Endothelial cell of umbilical vein (primary cell): ENCODE results near the gene ERBB4. TPM values are rescaled to one million over a fixed set of nuclear protein-coding genes. Genes with fewer than 3 reads are reported as not detected.

ENCODE experiments used
- BruUV-seq: library from RNA; stranded (reverse); fragments of 400-500 nt; replicated peaks from 2 replicates; lab custom pipeline; 2021; lab: Mats Ljungman, UMichigan
- CTCF ChIA-PET: fragments of 300-600, 350-600 bp; sonication (Branson Sonifier 250); formaldehyde crosslinking; loops from one replicate; lab custom pipeline; 2021; ENCODE audit warnings: antibody characterized with exemption, inconsistent platforms; lab: Charles Lee
- POLR2A ChIA-PET: fragments of 300-600, 350-600 bp; sonication (Branson Sonifier 250); formaldehyde crosslinking; loops from one replicate; lab custom pipeline; 2021; ENCODE audit warnings: antibody characterized with exemption, inconsistent platforms; lab: Charles Lee
- DNase-seq: peaks from one replicate; pipeline ENCODE4 v3.0.0-alpha.2; 2011; ENCODE audit warnings: low read depth, low spot score
- FAIRE-seq: peaks from 2 replicates; lab custom pipeline; 2011; peaks lifted over from hg19 to GRCh38; lab: Jason Lieb, UNC
- H2AFZ ChIP-seq: 2 replicates; pipeline ENCODE4 v1.6.0; 2012; ENCODE audit warnings: low read depth, low read length, control low read depth, inconsistent platforms
- H3K27ac ChIP-seq: 2 replicates; pipeline ENCODE4 v1.5.1; 2011; ENCODE audit warnings: low read depth, mild to moderate bottlenecking, control low read depth, low read length, moderate library complexity; ENCODE audit not compliant: insufficient read depth
- H3K27me3 ChIP-seq, 2 experiments: 2 replicates each; pipeline versions ENCODE4 v1.6.0 to v1.6.1; 2011; ENCODE audit warnings: low read length in 2 of 2, mixed read lengths in 1 of 2; ENCODE audit not compliant: control insufficient read depth in 2 of 2, insufficient read depth in 2 of 2
- H3K36me3 ChIP-seq, 2 experiments: 2 replicates in 1 of 2; 3 replicates in 1 of 2; pipeline ENCODE4 v1.5.1; 2011; ENCODE audit warnings: low read length in 2 of 2, mild to moderate bottlenecking in 1 of 2, moderate library complexity in 1 of 2; ENCODE audit not compliant: control insufficient read depth in 2 of 2, insufficient read depth in 2 of 2; ENCODE audit errors: extremely low read depth in 1 of 2
- H3K4me1 ChIP-seq: 3 replicates; pipeline ENCODE4 v1.5.1; 2011; ENCODE audit warnings: mild to moderate bottlenecking, low read length; ENCODE audit not compliant: control insufficient read depth, insufficient read depth; ENCODE audit errors: extremely low read depth
- H3K4me2 ChIP-seq: 2 replicates; pipeline ENCODE4 v1.6.1; 2011; ENCODE audit warnings: low read length, control low read depth, mixed read lengths; ENCODE audit not compliant: insufficient read depth
- H3K4me3 ChIP-seq, 3 experiments: fragments of 200-600 bp in 1 of 3; sonication (generic), shearing (Covaris generic) in 1 of 3; replicated peaks in 1 of 3; 2 replicates each; pipeline ENCODE4 v1.5.1; 2011 to 2016; ENCODE audit warnings: control low read depth in 3 of 3, low read length in 3 of 3, mild to moderate bottlenecking in 2 of 3, inconsistent platforms in 1 of 3, low read depth in 1 of 3, moderate library complexity in 1 of 3; ENCODE audit not compliant: insufficient read depth in 1 of 3
- H3K79me2 ChIP-seq: 2 replicates; pipeline ENCODE4 v1.6.0; 2012; ENCODE audit warnings: low read length, inconsistent platforms; ENCODE audit not compliant: control insufficient read depth, insufficient read depth
- H3K9ac ChIP-seq: replicated peaks from 2 replicates; pipeline ENCODE3; 2011; ENCODE audit warnings: low read length, control low read depth; ENCODE audit not compliant: insufficient read depth; ENCODE audit errors: extremely low read depth
- H3K9me1 ChIP-seq: replicated peaks from 3 replicates; pipeline ENCODE4 v1.6.0; 2011; ENCODE audit warnings: mild to moderate bottlenecking, low read length; ENCODE audit not compliant: control insufficient read depth, insufficient read depth; ENCODE audit errors: extremely low read depth
- H3K9me3 ChIP-seq: replicated peaks from 2 replicates; pipeline ENCODE4 v1.5.1; 2012; ENCODE audit warnings: low read length, inconsistent platforms; ENCODE audit not compliant: control insufficient read depth, insufficient read depth
- H4K20me1 ChIP-seq: replicated peaks from 2 replicates; pipeline ENCODE3; 2011; ENCODE audit warnings: mild to moderate bottlenecking, low read length; ENCODE audit not compliant: control insufficient read depth, insufficient read depth; ENCODE audit errors: extremely low read depth
- CTCF ChIP-seq, 2 donors: IDR thresholded peaks; 1 replicate in 1 of 2; 2 replicates in 1 of 2; pipeline ENCODE4 v1.5.1; 2011; ENCODE audit warnings: low read length in 2 of 2, mild to moderate bottlenecking in 2 of 2, moderate library complexity in 2 of 2, control low read depth in 1 of 2, inconsistent platforms in 1 of 2, low read depth in 1 of 2; ENCODE audit not compliant: insufficient read depth in 1 of 2; ENCODE audit errors: extremely low read depth in 1 of 2
- EZH2 ChIP-seq: IDR thresholded peaks from 2 replicates; pipeline ENCODE4 v1.6.1; 2012; ENCODE audit warnings: borderline replicate concordance, low read depth, mild to moderate bottlenecking, moderate library complexity, low read length, inconsistent platforms; ENCODE audit not compliant: severe bottlenecking
- FOS ChIP-seq: IDR thresholded peaks from 2 replicates; pipeline ENCODE4 v1.6.1; 2011; ENCODE audit warnings: mild to moderate bottlenecking, low read length, moderate library complexity, borderline replicate concordance; ENCODE audit not compliant: insufficient read depth
- GATA2 ChIP-seq: IDR thresholded peaks from 2 replicates; pipeline ENCODE4 v1.7.0; 2011; ENCODE audit warnings: low read depth, mild to moderate bottlenecking, moderate library complexity, mixed read lengths, low read length; ENCODE audit not compliant: insufficient read length, insufficient read depth
- JUN ChIP-seq: IDR thresholded peaks from 2 replicates; pipeline ENCODE4 v1.6.1; 2011; ENCODE audit warnings: borderline replicate concordance, low read depth; ENCODE audit not compliant: insufficient read length, insufficient read depth
- MAX ChIP-seq: IDR thresholded peaks from 2 replicates; pipeline ENCODE4 v1.6.1; 2011; ENCODE audit not compliant: insufficient read depth, insufficient read length
- MYC ChIP-seq: IDR thresholded peaks from one replicate; pipeline ENCODE4 v1.6.1; 2011; ENCODE audit warnings: mild to moderate bottlenecking, low read depth, low read length
- POLR2A ChIP-seq: IDR thresholded peaks from 2 replicates; pipeline ENCODE4 v1.6.1; 2012; ENCODE audit warnings: low read depth, mild to moderate bottlenecking, control low read depth, low read length
- POLR2AphosphoS5 ChIP-seq: IDR thresholded peaks from 2 replicates; pipeline ENCODE4 v1.6.1; 2012; ENCODE audit warnings: low read depth, mild to moderate bottlenecking, control low read depth, low read length, moderate library complexity; ENCODE audit not compliant: insufficient read depth
- dilution Hi-C: fragments of 300-500 bp; cut with MboI; formaldehyde crosslinking; loops from one replicate; pipeline ENCODE4 v1.15.0; 2019; ENCODE audit warnings: low sequenced_read_pairs; ENCODE audit not compliant: extremely low pct_ligation_motif_present
- intact Hi-C: fragments of 100-400 bp; cut with micrococcal nuclease; formaldehyde crosslinking; loops from one replicate; pipeline ENCODE4 v1.10.0; 2022
- polyA plus RNA-seq, 4 experiments: library from polyadenylated mRNA; depleted of rRNA in 3 of 4; stranded (reverse) in 3 of 4; unstranded in 1 of 4; fragments of >200 nt; gene quantifications; 2 replicates each; pipeline versions ENCODE4 v1.2.1 to v1.2.3, GENCODE V29; 2011 to 2012; ENCODE audit warnings: missing spikeins in 1 of 4
- total RNA-seq: library from RNA; stranded (reverse); gene quantifications from 2 replicates; pipeline ENCODE4 v1.2.3, GENCODE V29; 2021

Gene ERBB4
- total and polyA plus RNA-seq, 2 donors (not counting 3 experiments of a cell fraction or from before 2014, with no cell fraction given): 0.01 to 0.27 TPM

- ChIA-PET POLR2A (no interaction called here), CTCF (no interaction called here)
- Histone ChIP-seq H3K4me2 (no peak overlapping the region), H3K36me3 (no peaks in the 10 kb centered on the region), H3K9me3 (no peaks in the 10 kb centered on the region), H4K20me1 (no peaks in the 10 kb centered on the region), H3K4me1 (no peaks in the 10 kb centered on the region), H2AFZ (no peak overlapping the region), H3K9ac (no peak overlapping the region), H3K27ac (no peak overlapping the region), H3K79me2 (no peaks in the 10 kb centered on the region), H3K9me1 (no peaks in the 10 kb centered on the region), H3K27me3 (no peaks in the 10 kb centered on the region), H3K4me3 (no peak overlapping the region)
- dilution Hi-C loops: no loop called here
- DNase-seq: no peak
- intact Hi-C loops: no loop called here
- no TSS peak for BruUV-seq
- TF ChIP-seq JUN (no peak), CTCF (IDR thresholded peaks at IDR 0.05; ENCODE audit: extremely low read depth in 1 of 2, insufficient read depth in 1 of 2, low read depth in 1 of 2, low read length in 2 of 2) (no peak), EZH2 (no peak), MYC (no peak), GATA2 (no peak), POLR2A (no peak), FOS (no peak), POLR2AphosphoS5 (no peak), MAX (no peak)
- no peak for FAIRE-seq
Measured at GRCh38 chr2:212295571-212295970, 243.0 kb downstream of the ERBB4 start.
